RWPE2 (cell line): ENCODE data around the gene EEFSEC.

ENCODE experiments used
- ATAC-seq: fragments of 200-7000 bp; cut with Tn5 transposase; 3 replicates; pipeline ENCODE4 v1.9.1; 2021; ENCODE audit warnings: low read depth
- DNase-seq: peaks from one replicate; pipeline ENCODE4 v3.0.0-alpha.2; 2020; ENCODE audit warnings: low spot score
- H3K27ac ChIP-seq: fragments of 450-650 bp; 2 replicates; pipeline ENCODE4 v1.5.1; 2017; ENCODE audit warnings: mild to moderate bottlenecking; ENCODE audit not compliant: poor library complexity, severe bottlenecking
- H3K27me3 ChIP-seq: fragments of 250-450 bp; sonication (Bioruptor Pico); 2 replicates; pipeline ENCODE4 v1.5.1; 2021; ENCODE audit warnings: mild to moderate bottlenecking, moderate library complexity; ENCODE audit not compliant: insufficient read depth, poor library complexity, severe bottlenecking
- H3K36me3 ChIP-seq: fragments of 250-450 bp; sonication (Bioruptor Pico); 2 replicates; pipeline ENCODE4 v1.5.1; 2020; ENCODE audit warnings: low read depth, mild to moderate bottlenecking, moderate library complexity
- H3K4me1 ChIP-seq: fragments of 250-450 bp; sonication (Bioruptor Pico); 2 replicates; pipeline ENCODE4 v1.5.1; 2021; ENCODE audit warnings: mild to moderate bottlenecking, moderate library complexity; ENCODE audit not compliant: insufficient read depth, poor library complexity, severe bottlenecking
- H3K4me3 ChIP-seq: fragments of 250-450 bp; sonication (Bioruptor Pico); 2 replicates; pipeline ENCODE4 v1.5.1; 2021; ENCODE audit warnings: mild to moderate bottlenecking, moderate library complexity; ENCODE audit not compliant: severe bottlenecking
- H3K9me3 ChIP-seq: fragments of 250-450 bp; sonication (Bioruptor Pico); 2 replicates; pipeline ENCODE4 v1.5.1; 2021; ENCODE audit warnings: mild to moderate bottlenecking, moderate library complexity; ENCODE audit not compliant: severe bottlenecking
- CTCF ChIP-seq: fragments of 450-650 bp; IDR thresholded peaks from one replicate; pipeline ENCODE4 v1.5.1; 2017; ENCODE audit warnings: mild to moderate bottlenecking, moderate library complexity; ENCODE audit not compliant: poor library complexity, severe bottlenecking

Gene EEFSEC

DNA sequence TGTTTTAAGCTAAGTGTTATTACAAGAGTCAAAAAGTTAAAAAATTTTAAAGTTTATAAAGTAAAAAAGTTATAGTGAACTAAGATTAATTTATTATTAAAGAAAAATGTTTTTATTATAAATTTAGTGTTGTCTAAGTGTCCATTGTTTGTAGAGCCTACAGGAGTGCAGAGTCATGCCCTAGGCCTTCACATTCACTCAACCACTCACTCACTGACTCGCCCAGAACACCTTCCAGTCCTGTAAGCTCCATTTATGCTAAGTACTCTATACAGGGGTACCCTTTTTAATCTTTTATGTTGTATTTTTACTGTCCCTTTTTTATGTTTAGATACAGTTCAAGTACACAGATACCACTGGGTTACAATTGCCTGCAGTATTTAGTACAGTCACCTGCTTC lies 37.2 kb downstream of the EEFSEC start:
- no peaks in the 10 kb centered on the region for H3K36me3 ChIP-seq
- TF ChIP-seq CTCF, result no peak
- H3K4me3 ChIP-seq, result no peak overlapping the region
- peak; percentile 92 for ATAC-seq
- DNase-seq, result no peak
- no peaks in the 10 kb centered on the region for H3K9me3 ChIP-seq
- H3K27me3 ChIP-seq, result no peaks in the 10 kb centered on the region
- H3K4me1 ChIP-seq, result no peaks in the 10 kb centered on the region
- no peak overlapping the region for H3K27ac ChIP-seq

GRCh38 chr3:128192131-128192530 lies 38.9 kb downstream of the EEFSEC start:
- no peak for ATAC-seq
- no peaks in the 10 kb centered on the region for H3K4me1 ChIP-seq
- DNase-seq, result no peak
- no peaks in the 10 kb centered on the region for H3K9me3 ChIP-seq
- TF ChIP-seq CTCF, result no peak
- no peak overlapping the region for H3K4me3 ChIP-seq
- no peaks in the 10 kb centered on the region for H3K36me3 ChIP-seq
- H3K27me3 ChIP-seq, result no peaks in the 10 kb centered on the region
- no peak overlapping the region for H3K27ac ChIP-seq

GRCh38 chr3:128193168-128193567 lies 39.9 kb downstream of the EEFSEC start:
- no peak overlapping the region for H3K27ac ChIP-seq
- no peak for DNase-seq
- no peaks in the 10 kb centered on the region for H3K27me3 ChIP-seq
- no peaks in the 10 kb centered on the region for H3K36me3 ChIP-seq
- no peaks in the 10 kb centered on the region for H3K4me1 ChIP-seq
- H3K4me3 ChIP-seq, result no peak overlapping the region
- H3K9me3 ChIP-seq, result no peaks in the 10 kb centered on the region
- TF ChIP-seq CTCF, result no peak
- ATAC-seq, result no peak

GRCh38 chr3:128194843-128195242 lies 41.6 kb downstream of the EEFSEC start:
- Histone ChIP-seq H3K27me3 (no peaks in the 10 kb centered on the region), H3K36me3 (no peaks in the 10 kb centered on the region), H3K4me1 (no peaks in the 10 kb centered on the region), H3K4me3 (no peak overlapping the region), H3K9me3 (no peaks in the 10 kb centered on the region), H3K27ac (no peak overlapping the region)
- DNase-seq (no peak), ATAC-seq (no peak)
- TF ChIP-seq CTCF, result no peak

GRCh38 chr3:128195369-128195768 lies 42.1 kb downstream of the EEFSEC start:
- TF ChIP-seq CTCF, result no peak
- Histone ChIP-seq H3K36me3 (no peaks in the 10 kb centered on the region), H3K4me3 (no peak overlapping the region), H3K9me3 (no peaks in the 10 kb centered on the region), H3K27me3 (no peaks in the 10 kb centered on the region), H3K4me1 (no peaks in the 10 kb centered on the region), H3K27ac (no peak overlapping the region)
- DNase-seq (no peak), ATAC-seq (no peak)
